CD8-positive, alpha-beta memory T cell (primary cell): ENCODE data around the gene OLIG3. TPM values are rescaled to one million over a fixed set of nuclear protein-coding genes. Genes with fewer than 3 reads are reported as not detected.

ENCODE experiments used
- CTCF ChIA-PET: fragments of 350-600 bp; sonication (Branson Sonifier 250); formaldehyde crosslinking; loops from one replicate; lab custom pipeline; 2021; ENCODE audit warnings: antibody characterized with exemption; lab: Charles Lee
- POLR2A ChIA-PET: fragments of 350-600 bp; sonication (Branson Sonifier 250); formaldehyde crosslinking; loops from one replicate; lab custom pipeline; 2021; ENCODE audit warnings: antibody characterized with exemption; lab: Charles Lee
- DNase-seq, 5 donors: peaks; one replicate each; pipeline versions ENCODE4 v3.0.0 to v3.0.0-alpha.2; 2020 to 2022; ENCODE audit warnings: mixed read lengths in 1 of 5
- H3K27ac ChIP-seq: one replicate; pipeline ENCODE4 v1.7.0; 2013; ENCODE audit warnings: low read depth, mild to moderate bottlenecking, low read length, moderate library complexity
- H3K27me3 ChIP-seq: 2 replicates; pipeline ENCODE4 v1.7.0; 2013; ENCODE audit warnings: low read length, mild to moderate bottlenecking; ENCODE audit not compliant: insufficient read depth, poor library complexity, severe bottlenecking
- H3K36me3 ChIP-seq: 2 replicates; pipeline ENCODE4 v1.7.0; 2013; ENCODE audit warnings: mild to moderate bottlenecking, low read length, moderate library complexity; ENCODE audit not compliant: insufficient read depth
- H3K4me1 ChIP-seq: 2 replicates; pipeline ENCODE4 v1.7.0; 2013; ENCODE audit warnings: mild to moderate bottlenecking, low read length, moderate library complexity; ENCODE audit not compliant: insufficient read depth
- H3K4me3 ChIP-seq: 2 replicates; pipeline ENCODE4 v1.7.0; 2013; ENCODE audit warnings: mild to moderate bottlenecking, low read length
- H3K9me3 ChIP-seq: 2 replicates; pipeline ENCODE4 v1.7.0; 2013; ENCODE audit warnings: mild to moderate bottlenecking, low read length
- H3K27ac Mint-ChIP-seq, 8 donors: one replicate each; pipeline ENCODE4 v1.8.0; 2020 to 2021; ENCODE audit warnings: mixed read lengths in 8 of 8, mild to moderate bottlenecking in 6 of 8, inconsistent platforms in 3 of 8, moderate library complexity in 3 of 8
- H3K27me3 Mint-ChIP-seq, 2 donors: one replicate each; pipeline ENCODE4 v1.8.0; 2020 to 2021; ENCODE audit warnings: mixed read lengths in 2 of 2, mild to moderate bottlenecking in 1 of 2, moderate library complexity in 1 of 2
- H3K36me3 Mint-ChIP-seq, 3 donors: one replicate each; pipeline ENCODE4 v1.8.0; 2020 to 2021; ENCODE audit warnings: mixed read lengths in 3 of 3, inconsistent platforms in 1 of 3, mild to moderate bottlenecking in 1 of 3
- H3K4me1 Mint-ChIP-seq, 3 donors: one replicate each; pipeline ENCODE4 v1.8.0; 2020 to 2021; ENCODE audit warnings: mixed read lengths in 3 of 3, inconsistent platforms in 1 of 3, mild to moderate bottlenecking in 1 of 3
- H3K4me3 Mint-ChIP-seq, 7 donors: one replicate each; pipeline ENCODE4 v1.8.0; 2020 to 2021; ENCODE audit warnings: mixed read lengths in 7 of 7, mild to moderate bottlenecking in 6 of 7, moderate library complexity in 4 of 7, inconsistent platforms in 2 of 7
- H3K9me3 Mint-ChIP-seq, 5 donors: one replicate each; pipeline ENCODE4 v1.8.0; 2020 to 2022; ENCODE audit warnings: mixed read lengths in 5 of 5, mild to moderate bottlenecking in 3 of 5, moderate library complexity in 2 of 5, inconsistent platforms in 1 of 5
- polyA plus RNA-seq: library from polyadenylated mRNA; unstranded; fragments of 300-500 nt; fragmentation: Illumina TruSeq; gene quantifications from one replicate; pipeline ENCODE4 v1.2.3, GENCODE V29; 2021
- total RNA-seq, 2 experiments: library from RNA; stranded (reverse); gene quantifications; one replicate each; pipeline ENCODE4 v1.2.3, GENCODE V29; 2021

The OLIG3 gene
- total and polyA plus RNA-seq, 3 experiments from 2014 or later: 0.26 to 0.40 TPM; not detected in 1

GRCh38 chr6:137510923-137511322, 16.7 kb upstream of the OLIG3 start:
- H3K4me1 ChIP-seq: no peaks in the 10 kb centered on the region
- Mint-ChIP-seq H3K4me3 (no peak overlapping the region), H3K27ac (no peak overlapping the region), H3K27me3 (peaks cover 62 to 82% of the 10 kb centered on the region in 2 donors), H3K9me3 (peaks cover 3 to 31% (median 22%) of the 10 kb centered on the region in 5 donors), H3K36me3 (peaks cover 0 to 3% (median 0%) of the 10 kb centered on the region in 3 donors), H3K4me1 (no peaks in the 10 kb centered on the region)
- no peaks in the 10 kb centered on the region for H3K36me3 ChIP-seq
- DNase-seq: no peak
- no peak overlapping the region for H3K27ac ChIP-seq
- ChIA-PET POLR2A (no interaction called here), CTCF (no interaction called here)
- no peak overlapping the region for H3K4me3 ChIP-seq
- H3K27me3 ChIP-seq: peaks cover 25% of the 10 kb centered on the region
- H3K9me3 ChIP-seq: no peaks in the 10 kb centered on the region

- Histone ChIP-seq H3K9me3 (no peaks in the 10 kb centered on the region), H3K36me3 (no peaks in the 10 kb centered on the region), H3K4me3 (no peak overlapping the region), H3K27me3 (peaks cover 64% of the 10 kb centered on the region), H3K27ac (no peak overlapping the region), H3K4me1 (peaks cover 42% of the 10 kb centered on the region)
- ChIA-PET CTCF (no interaction called here), POLR2A (no interaction called here)
- peaks cover 0 to 10% (median 4%) of the 10 kb centered on the region in 5 donors for H3K9me3 Mint-ChIP-seq
- no peak for DNase-seq
- H3K27ac Mint-ChIP-seq: peak overlapping the region in 1 of 8 donors; percentile 10
- H3K4me1 Mint-ChIP-seq: peaks cover 34 to 44% (median 44%) of the 10 kb centered on the region in 3 donors
- no peaks in the 10 kb centered on the region for H3K36me3 Mint-ChIP-seq
- H3K27me3 Mint-ChIP-seq: peaks cover 58 to 85% of the 10 kb centered on the region in 2 donors
- H3K4me3 Mint-ChIP-seq: peak overlapping the region in 4 of 7 donors; percentile 20 to 61 (median 28)
Measured at GRCh38 chr6:137498481-137499190, 4.4 kb upstream of the OLIG3 start.

GRCh38 chr6:137497721-137498463, 3.7 kb upstream of the OLIG3 start:
- no peak for DNase-seq
- H3K27me3 Mint-ChIP-seq: peaks cover 65 to 85% of the 10 kb centered on the region in 2 donors
- Histone ChIP-seq H3K9me3 (no peaks in the 10 kb centered on the region), H3K36me3 (no peaks in the 10 kb centered on the region), H3K27ac (no peak overlapping the region), H3K4me3 (peak overlapping the region; percentile 26), H3K4me1 (peaks cover 49% of the 10 kb centered on the region), H3K27me3 (peaks cover 71% of the 10 kb centered on the region)
- peak overlapping the region in 6 of 7 donors; percentile 22 to 73 (median 70) for H3K4me3 Mint-ChIP-seq
- H3K36me3 Mint-ChIP-seq: no peaks in the 10 kb centered on the region
- H3K9me3 Mint-ChIP-seq: peaks cover 0 to 10% (median 6%) of the 10 kb centered on the region in 5 donors
- peaks cover 37 to 50% (median 48%) of the 10 kb centered on the region in 3 donors for H3K4me1 Mint-ChIP-seq
- POLR2A ChIA-PET: no interaction called here
- H3K27ac Mint-ChIP-seq: no peak overlapping the region
- CTCF ChIA-PET: no interaction called here

GRCh38 chr6:137496909-137497720, 2.9 kb upstream of the OLIG3 start:
- H3K4me3 Mint-ChIP-seq: peak overlapping the region in 6 of 7 donors; percentile 60 to 80 (median 72)
- peak overlapping the region in 1 of 8 donors; percentile 46 for H3K27ac Mint-ChIP-seq
- Histone ChIP-seq H3K27me3 (peaks cover 78% of the 10 kb centered on the region), H3K4me3 (peak overlapping the region; percentile 26), H3K9me3 (no peaks in the 10 kb centered on the region), H3K4me1 (peaks cover 55% of the 10 kb centered on the region), H3K27ac (no peak overlapping the region), H3K36me3 (no peaks in the 10 kb centered on the region)
- ChIA-PET POLR2A (no interaction called here), CTCF (interaction anchor here (1.0 kb wide), 2 partner anchors 8 to 92 kb away, joined by 3 read pairs; no protein-coding TSS in a partner anchor)
- peaks cover 0 to 12% (median 7%) of the 10 kb centered on the region in 5 donors for H3K9me3 Mint-ChIP-seq
- H3K36me3 Mint-ChIP-seq: no peaks in the 10 kb centered on the region
- H3K4me1 Mint-ChIP-seq: peaks cover 43 to 58% (median 53%) of the 10 kb centered on the region in 3 donors
- peaks cover 73 to 87% of the 10 kb centered on the region in 2 donors for H3K27me3 Mint-ChIP-seq
- no peak for DNase-seq

GRCh38 chr6:137496368-137496767, 2.2 kb upstream of the OLIG3 start:
- H3K27ac Mint-ChIP-seq: peak overlapping the region in 3 of 8 donors; percentile 18 to 65 (median 32)
- CTCF ChIA-PET: interaction anchor here (1.0 kb wide), 2 partner anchors 7 to 93 kb away, joined by 3 read pairs; no protein-coding TSS in a partner anchor
- Histone ChIP-seq H3K27me3 (peaks cover 79% of the 10 kb centered on the region), H3K27ac (no peak overlapping the region), H3K36me3 (no peaks in the 10 kb centered on the region), H3K4me3 (no peak overlapping the region), H3K9me3 (no peaks in the 10 kb centered on the region), H3K4me1 (peaks cover 55% of the 10 kb centered on the region)
- POLR2A ChIA-PET: no interaction called here
- no peaks in the 10 kb centered on the region for H3K36me3 Mint-ChIP-seq
- H3K4me3 Mint-ChIP-seq: peak overlapping the region; percentile 22 to 86 (median 33)
- no peak for DNase-seq
- peaks cover 43 to 58% (median 53%) of the 10 kb centered on the region in 3 donors for H3K4me1 Mint-ChIP-seq
- peaks cover 0 to 12% (median 7%) of the 10 kb centered on the region in 5 donors for H3K9me3 Mint-ChIP-seq
- peaks cover 79 to 87% of the 10 kb centered on the region in 2 donors for H3K27me3 Mint-ChIP-seq

GRCh38 chr6:137495703-137496336, 1.6 kb upstream of the OLIG3 start:
- no peak for DNase-seq
- Mint-ChIP-seq H3K4me3 (peak overlapping the region in 6 of 7 donors; percentile 22 to 59 (median 35)), H3K4me1 (peaks cover 43 to 58% (median 53%) of the 10 kb centered on the region in 3 donors), H3K27me3 (peaks cover 81 to 87% of the 10 kb centered on the region in 2 donors), H3K9me3 (peaks cover 0 to 12% (median 7%) of the 10 kb centered on the region in 5 donors), H3K27ac (peak overlapping the region in 4 of 8 donors; percentile 18 to 65 (median 26)), H3K36me3 (no peaks in the 10 kb centered on the region)
- Histone ChIP-seq H3K4me3 (no peak overlapping the region), H3K27me3 (peaks cover 84% of the 10 kb centered on the region), H3K4me1 (peaks cover 55% of the 10 kb centered on the region), H3K36me3 (no peaks in the 10 kb centered on the region), H3K27ac (no peak overlapping the region), H3K9me3 (no peaks in the 10 kb centered on the region)
- POLR2A ChIA-PET: no interaction called here
- CTCF ChIA-PET: no interaction called here
